LNCaP clone FGC (cell line): ENCODE data around the gene MIEF1.

Source experiments
- DNase-seq: peaks from one replicate; pipeline ENCODE4 v3.0.0-alpha.2; 2011; ENCODE audit warnings: low read depth
- H3K4me3 ChIP-seq: 2 replicates; pipeline ENCODE4 v1.5.1; 2011; ENCODE audit warnings: mild to moderate bottlenecking, low read depth, low read length, control low read depth
- CTCF ChIP-seq: IDR thresholded peaks from 2 replicates; pipeline ENCODE4 v1.5.1; 2012; ENCODE audit warnings: mild to moderate bottlenecking; ENCODE audit not compliant: control insufficient read depth, insufficient read depth; ENCODE audit errors: extremely low read depth

Gene MIEF1

GRCh38 chr22:39526736-39527171 is 24.7 kb downstream of the MIEF1 start:
- no peak overlapping the region for H3K4me3 ChIP-seq
- DNase-seq: no peak
- no peak for TF ChIP-seq CTCF

- DNase-seq: no peak
- peak overlapping the region; percentile 46; the same call in 1 of the 2 replicates for H3K4me3 ChIP-seq
- no peak for TF ChIP-seq CTCF
Measured at GRCh38 chr22:39527481-39527961, 25.4 kb downstream of the MIEF1 start.

GRCh38 chr22:39528080-39528661 is 26.1 kb downstream of the MIEF1 start:
- peak overlapping the region; percentile 46 for H3K4me3 ChIP-seq
- DNase-seq: no peak
- TF ChIP-seq CTCF: no peak

- H3K4me3 ChIP-seq: peak overlapping the region; percentile 46
- DNase-seq: peak; percentile 93
- peak; percentile 99 for TF ChIP-seq CTCF
Measured at GRCh38 chr22:39528681-39529486, 26.8 kb downstream of the MIEF1 start.

GRCh38 chr22:39529487-39529851 is 27.4 kb downstream of the MIEF1 start:
- H3K4me3 ChIP-seq: no peak overlapping the region

GRCh38 chr22:39530116-39530515 is 28.0 kb downstream of the MIEF1 start:
- no peak for DNase-seq
- no peak for TF ChIP-seq CTCF
- no peak overlapping the region for H3K4me3 ChIP-seq

More at GRCh38 chr22:39529487-39529851, 27.4 kb downstream of the MIEF1 start:
- DNase-seq: no peak
- no peak for TF ChIP-seq CTCF
